Muscle of arm (tissue), 12 donors: ENCODE results near the gene HS6ST2. TPM values are rescaled to one million over a fixed set of nuclear protein-coding genes. Genes with fewer than 3 reads are reported as not detected.

Experiments
- DNase-seq: peaks from one replicate; pipeline ENCODE4 v3.0.0-alpha.2; 2013
- polyA plus RNA-seq, 12 donors: library from polyadenylated mRNA; unstranded; fragments of 120-200 nt; gene quantifications; one replicate each; pipeline ENCODE4 v1.2.1, GENCODE V29; 2013; ENCODE audit not compliant: insufficient read length in 12 of 12

The HS6ST2 gene
- polyA plus RNA-seq, 12 donors = 12.3 to 58.6 (median 43.8) TPM; not detected in 1

DNA sequence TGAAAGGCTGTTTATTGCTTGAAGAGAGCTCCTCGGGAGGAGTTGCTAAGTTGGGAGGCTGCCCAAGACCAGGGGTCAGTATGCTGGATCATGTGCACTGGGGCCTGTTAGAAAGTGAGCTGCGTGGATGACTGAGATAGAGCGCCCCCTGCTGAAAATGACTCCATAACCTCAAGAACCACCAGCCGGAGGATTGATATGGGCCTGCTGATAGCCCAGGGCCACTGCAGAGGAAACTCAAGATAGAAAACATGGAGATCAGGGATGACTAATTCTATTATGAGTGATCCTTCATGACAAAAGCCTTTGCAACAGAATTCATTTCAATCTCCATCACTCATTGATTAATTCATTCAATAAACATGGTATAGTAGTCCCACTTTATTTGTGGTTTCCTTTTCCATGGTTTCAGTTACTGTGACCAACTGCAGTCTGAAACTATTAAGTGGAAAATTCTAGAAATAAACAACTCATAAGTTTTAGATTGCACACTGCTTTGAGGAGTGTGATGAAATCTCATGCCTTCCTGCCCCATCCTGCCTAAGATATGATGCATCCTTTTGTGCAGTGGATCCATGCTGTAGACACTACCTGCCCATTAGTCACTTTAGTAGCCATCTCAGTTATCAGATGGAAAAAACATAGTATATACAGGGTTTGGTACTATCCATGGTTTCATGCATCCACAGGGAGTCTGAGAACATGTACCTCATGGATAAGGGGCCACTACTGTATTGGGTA is 342.9 kb downstream of the HS6ST2 start:
- DNase-seq = no peak

DNA sequence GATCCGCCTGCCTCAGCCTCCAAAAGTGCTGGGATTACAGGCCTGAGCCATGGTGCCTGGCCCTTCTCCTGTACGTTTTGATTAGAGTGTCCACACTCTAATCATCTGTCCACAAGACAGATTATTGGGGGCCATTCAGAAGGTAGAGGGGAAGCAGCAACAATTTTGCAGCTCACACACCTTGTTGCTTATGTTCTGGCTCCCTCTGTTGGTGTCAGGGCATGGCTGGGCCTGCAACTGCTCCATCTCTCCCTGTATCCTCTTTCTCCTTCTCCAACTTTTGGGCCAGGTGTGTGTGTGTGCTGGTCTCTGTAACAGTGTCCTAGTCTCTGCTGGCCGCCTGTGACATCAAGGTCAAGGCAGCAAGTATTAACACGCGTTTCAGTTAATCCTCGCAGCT is 344.1 kb downstream of the HS6ST2 start:
- no peak for DNase-seq

DNA sequence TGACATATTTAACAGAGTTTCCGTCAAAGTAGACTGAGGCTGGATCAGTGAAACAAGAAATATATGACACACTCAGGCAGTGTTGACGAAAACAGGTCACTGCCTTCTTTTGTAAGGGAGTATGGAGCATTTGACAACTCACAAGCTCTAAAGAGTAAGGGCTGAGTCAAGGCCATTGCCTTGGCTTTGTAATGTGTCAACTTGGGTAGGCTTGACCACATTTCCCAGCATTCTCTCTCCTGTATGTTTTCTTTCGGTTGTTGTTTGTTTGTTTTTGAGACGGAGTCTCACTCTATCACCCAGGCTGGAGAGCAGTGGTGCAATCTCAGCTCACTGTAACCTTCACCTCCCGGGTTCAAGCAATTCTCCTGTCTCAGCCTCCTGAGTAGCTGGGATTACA is 344.6 kb downstream of the HS6ST2 start:
- no peak for DNase-seq

GRCh38 chrX:132612821-132613564 is 345.4 kb downstream of the HS6ST2 start:
- peak; percentile 25 for DNase-seq

GRCh38 chrX:132610536-132610935 is 347.9 kb downstream of the HS6ST2 start:
- DNase-seq = no peak

DNA sequence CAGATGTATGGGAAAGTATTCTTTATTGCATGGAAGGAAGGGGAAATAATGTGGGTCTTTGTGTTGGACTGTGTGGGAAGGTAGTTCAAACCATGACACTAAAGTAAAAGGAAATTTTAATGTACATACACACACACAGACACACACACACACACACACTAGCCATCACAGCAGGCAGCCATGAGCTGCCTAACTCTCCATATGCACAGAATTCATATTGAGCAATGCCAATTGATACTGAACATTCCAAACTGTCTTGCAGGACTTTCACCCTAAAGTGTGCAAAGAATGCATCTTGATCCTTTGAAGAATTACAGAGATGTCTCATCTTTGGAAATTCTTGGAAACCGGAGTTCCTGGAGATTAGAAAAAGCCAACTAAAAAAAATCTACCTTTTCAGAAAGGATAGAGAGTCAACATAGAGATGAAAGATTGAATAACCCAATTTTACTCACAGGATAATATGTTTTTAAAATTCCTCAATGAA is 349.0 kb downstream of the HS6ST2 start:
- no peak for DNase-seq

DNA sequence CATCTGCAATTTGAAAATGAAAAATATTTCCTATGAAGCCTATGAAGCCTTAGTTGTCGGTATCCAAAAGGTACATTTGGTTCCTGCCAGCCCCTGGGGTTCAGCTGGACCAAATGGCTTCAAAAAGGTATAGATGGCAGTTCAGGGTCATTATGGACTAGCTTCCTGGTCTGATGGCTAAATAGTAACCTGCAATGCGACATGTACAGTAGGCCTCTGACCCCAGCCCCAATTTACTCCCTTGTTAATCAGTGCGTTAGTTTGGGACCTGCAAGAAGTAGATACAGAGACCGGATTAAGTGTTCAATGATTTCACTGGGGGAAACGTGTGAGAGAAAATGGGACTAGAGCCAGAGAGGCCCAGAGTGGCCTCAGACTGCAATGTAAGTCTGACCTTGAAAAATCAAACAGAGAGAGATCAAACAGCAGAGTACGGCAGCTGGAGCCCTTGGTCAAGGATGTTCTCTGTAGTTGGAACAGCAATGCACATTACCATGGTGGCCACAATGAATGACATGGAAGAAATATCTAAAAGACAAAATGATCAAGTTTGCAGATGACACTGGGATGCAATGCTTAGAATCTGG is 354.6 kb downstream of the HS6ST2 start:
- no peak for DNase-seq

DNA sequence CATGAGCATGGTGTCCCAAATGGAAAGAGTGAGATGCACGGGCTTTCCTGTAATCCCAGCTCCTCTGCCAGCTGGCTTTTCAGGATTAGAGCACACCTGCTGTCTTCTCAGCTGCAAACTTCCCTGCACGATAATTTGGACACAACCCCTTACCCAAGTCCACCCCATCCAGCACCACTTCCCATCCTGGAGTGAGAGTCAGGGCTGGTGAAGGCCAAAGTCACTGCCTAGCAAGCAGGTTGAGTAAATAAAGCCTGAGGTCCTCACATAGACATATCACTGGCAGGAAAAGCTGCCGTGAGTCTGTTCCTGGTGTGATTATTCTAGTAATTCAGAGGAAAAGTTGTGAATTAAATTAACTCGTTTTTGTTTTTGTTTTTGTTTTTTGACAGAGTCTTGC is 355.7 kb downstream of the HS6ST2 start:
- DNase-seq = no peak

DNA sequence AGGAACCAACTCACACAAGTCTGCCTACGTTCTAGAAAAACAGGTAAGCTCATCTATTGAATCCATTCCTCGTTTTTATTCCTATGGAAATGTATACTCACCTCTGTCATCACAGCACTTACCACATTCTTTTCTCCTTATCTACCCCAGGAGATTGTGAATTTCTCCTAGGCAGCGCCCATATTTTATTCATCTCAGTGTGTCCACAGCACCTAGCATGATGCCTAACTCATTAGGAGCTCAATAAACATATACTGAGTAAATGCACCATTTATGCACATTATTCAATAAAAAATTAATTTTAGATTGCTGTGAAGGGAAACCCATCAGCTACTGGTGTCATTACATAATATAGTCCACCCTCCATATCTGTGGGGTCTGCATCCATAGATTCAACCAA is 363.4 kb downstream of the HS6ST2 start:
- no peak for DNase-seq

DNA sequence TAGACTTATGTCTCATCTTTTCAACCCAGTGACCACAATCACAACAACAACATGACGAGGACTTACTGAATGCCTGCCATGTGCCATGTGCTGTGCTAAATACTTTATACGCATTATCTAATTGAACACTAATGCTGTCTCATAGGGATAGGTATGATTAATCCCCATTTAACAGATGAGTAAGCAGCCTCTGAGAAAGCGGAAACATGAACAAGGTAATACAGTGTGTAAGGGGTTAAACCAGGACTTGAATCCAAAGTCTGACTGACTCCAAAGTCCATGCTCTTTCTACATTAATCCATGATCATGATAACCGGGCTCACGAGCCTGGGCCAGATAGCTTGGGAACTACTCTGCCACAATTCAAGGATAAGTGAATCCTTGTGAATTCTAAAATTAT is 364.3 kb downstream of the HS6ST2 start:
- no peak for DNase-seq

DNA sequence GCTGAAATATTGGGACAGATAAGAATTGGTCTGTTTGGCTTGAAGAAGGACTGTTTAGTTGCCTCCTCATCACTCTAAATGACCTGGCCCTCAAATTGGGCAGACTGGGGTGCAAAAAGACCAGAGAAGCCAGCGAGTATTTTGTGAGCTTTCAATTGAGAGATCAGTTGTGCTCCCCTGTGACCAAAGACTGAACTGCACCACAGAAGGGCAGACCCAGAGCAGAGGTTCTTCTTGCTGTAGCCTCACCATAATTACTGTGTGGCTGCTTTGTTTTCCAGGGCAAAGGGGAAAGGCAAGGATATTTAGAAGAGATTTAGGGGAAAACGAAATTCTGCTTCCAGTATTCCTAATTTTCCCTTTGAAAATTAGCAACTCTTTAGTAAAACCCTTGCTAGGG is 365.5 kb downstream of the HS6ST2 start:
- no peak for DNase-seq

DNA sequence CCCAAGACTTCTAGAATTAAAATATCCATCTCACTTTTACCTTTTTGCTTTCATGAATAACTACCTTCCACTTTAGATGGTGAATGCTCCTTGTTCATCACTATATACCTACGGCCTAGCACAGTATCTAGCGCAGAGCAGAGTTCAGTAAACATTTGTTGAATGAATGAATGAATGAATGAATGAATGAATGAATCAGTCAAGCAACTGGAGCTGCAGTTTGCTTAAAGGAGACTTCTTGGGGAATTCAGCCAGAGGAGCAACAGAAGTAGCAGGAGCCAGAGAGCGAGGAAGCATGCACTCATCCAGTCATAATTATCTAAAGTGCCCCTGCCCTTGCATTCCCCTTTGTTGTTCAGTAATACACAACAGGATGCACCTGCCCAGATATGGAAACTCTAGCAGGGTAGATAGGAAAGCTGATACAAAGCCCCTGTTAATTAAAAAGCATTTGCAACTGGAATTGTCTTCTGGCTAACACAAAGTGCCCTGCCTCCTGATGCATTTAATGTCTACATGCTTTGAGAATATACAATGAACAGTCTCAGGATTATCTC is 366.6 kb downstream of the HS6ST2 start:
- no peak for DNase-seq

GRCh38 chrX:132590350-132591026 is 367.9 kb downstream of the HS6ST2 start:
- DNase-seq = no peak

DNA sequence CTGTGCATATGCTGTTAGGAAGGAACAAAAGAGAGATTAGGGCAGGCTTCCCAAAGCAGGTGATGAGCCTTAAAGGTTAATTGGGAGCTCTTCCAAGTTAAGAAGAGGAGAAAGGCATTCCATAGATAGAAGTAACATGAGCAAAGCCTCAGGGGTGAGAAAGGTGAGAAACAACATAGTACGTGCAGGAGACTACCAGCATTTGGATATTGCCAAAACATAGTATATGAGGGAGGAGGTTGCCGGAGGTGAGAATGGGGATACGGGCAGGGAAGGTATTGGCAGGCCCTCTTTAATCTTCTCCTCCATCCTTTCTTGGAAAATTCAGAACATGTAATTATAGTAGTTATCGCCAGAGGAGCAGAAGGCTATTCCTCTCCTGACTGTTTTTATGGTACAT is 373.5 kb downstream of the HS6ST2 start:
- no peak for DNase-seq

- no peak for DNase-seq
These were observed 381.5 kb downstream of the HS6ST2 start for GRCh38 chrX:132576939-132577338.

Other genes with a start within 250 kb of the HS6ST2 start
- not detected for gene USP26, start 138.5 kb upstream of the HS6ST2 start, polyA plus RNA-seq